T47D (cell line): Measurements from ENCODE around the gene GRIN2D.
"Not testable (repeated sequence)": the region's sequence is repeated elsewhere in the genome, so short reads cannot be mapped to it uniquely, and the experiment has no call there.

Experiments
- DNase-seq, 2 experiments: peaks; one replicate each; pipeline versions ENCODE4 v3.0.0 to v3.0.0-alpha.2; 2011 to 2012; ENCODE audit warnings: low read depth in 1 of 2, low spot score in 1 of 2
- JUND ChIP-seq: IDR thresholded peaks from 2 replicates; pipeline ENCODE4 v1.6.1; 2012; ENCODE audit warnings: low read depth
- in situ Hi-C: cut with HindIII; loops from 2 replicates; pipeline ENCODE4 v1.10.0; 2016; ENCODE audit warnings: low sequenced_read_pairs, low pct_unique_long_range_greater_than_20kb

The GRIN2D gene

DNA sequence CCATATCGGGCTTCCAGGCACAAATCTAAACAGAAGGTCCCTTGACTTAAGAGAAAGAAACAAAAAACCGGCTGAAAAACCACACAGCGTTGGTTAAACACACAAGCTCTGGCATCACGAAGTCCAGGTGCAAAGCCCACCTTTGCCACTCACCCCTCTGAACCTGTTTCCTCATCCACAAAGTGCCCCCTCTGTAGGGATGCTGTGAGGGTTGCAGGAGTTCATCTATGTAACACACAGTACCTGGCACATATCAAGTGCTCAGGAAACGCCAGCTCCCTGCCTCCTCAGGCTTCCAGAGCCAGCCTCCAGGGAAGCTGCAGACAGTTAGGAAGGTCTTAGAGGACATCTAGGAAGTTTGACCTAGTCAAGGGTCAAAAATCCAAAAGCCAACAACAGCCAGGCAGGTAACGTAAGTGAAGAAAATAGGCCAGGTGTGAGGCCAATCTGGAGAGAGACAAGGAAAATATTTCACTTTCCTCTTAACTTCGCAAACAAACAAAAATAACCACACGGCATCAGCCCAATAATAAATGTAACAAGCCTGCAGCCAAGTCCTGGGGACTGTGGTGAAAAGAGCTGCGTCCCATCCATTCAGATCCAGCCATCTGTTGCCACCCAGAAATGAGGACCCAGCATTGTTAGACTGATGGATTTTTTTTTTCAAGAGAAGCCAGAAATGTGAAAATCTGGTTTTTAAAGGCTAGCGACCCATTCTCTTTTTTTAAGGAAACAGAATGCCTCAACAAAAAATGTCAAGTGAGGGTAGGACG lies 12.1 kb upstream of the GRIN2D start:
- DNase-seq: no peak

DNA sequence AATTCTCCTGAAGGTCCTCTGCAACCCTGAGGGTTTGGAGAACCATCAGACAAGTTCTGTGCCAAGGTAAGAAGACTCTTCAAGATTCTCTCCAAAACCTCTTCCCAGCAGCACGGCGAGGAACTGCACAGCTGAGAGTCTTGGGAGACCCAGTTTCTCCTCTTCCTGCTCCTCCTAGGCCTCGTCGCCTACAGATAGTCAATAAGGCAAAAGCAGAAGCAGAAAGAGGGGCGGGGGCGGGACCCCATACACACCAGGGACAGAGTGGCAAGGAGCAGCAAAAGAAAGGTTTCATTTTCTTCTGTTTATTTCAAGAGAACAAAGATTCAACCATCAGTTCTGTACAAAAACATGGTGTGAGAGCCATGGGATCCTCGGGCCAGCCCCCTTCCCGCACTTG lies 11.2 kb upstream of the GRIN2D start:
- in situ Hi-C loops: no loop called here
- no peak for DNase-seq
- TF ChIP-seq JUND: no peak

More for the DNA sequence above, 12.1 kb upstream of the GRIN2D start:
- TF ChIP-seq JUND: no peak
- in situ Hi-C loops: no loop called here

DNA sequence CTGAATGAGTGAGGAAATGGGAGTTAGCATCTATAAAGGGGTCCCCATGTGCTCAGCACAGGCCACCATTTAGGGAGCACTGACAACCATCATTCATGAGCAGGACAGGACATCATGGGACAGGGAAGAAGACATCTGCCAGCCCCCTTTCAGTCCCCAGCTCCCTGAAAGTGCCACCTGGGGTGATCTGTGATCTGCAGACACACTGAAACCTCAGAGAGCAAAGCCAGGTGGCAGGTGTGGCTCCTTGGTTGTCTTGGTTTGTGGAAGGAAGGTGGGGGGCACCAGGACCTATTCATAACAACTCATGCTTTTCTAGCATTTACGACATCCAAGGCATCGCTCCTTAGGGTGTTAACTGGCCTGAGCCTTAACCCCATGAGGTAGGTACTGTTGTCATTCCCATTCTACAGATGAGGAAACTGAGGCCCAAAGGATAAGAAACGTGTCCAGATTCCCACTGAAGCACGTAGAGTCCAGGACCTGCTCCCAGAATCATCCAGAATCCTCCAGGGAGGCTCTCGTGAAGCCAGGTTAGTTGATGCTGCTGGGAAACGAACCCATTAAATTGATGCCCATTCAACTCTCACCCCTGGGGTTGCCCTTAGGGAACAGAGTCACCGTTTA lies 7.9 kb upstream of the GRIN2D start:
- DNase-seq: no peak
- in situ Hi-C loops: no loop called here
- TF ChIP-seq JUND: no peak

DNA sequence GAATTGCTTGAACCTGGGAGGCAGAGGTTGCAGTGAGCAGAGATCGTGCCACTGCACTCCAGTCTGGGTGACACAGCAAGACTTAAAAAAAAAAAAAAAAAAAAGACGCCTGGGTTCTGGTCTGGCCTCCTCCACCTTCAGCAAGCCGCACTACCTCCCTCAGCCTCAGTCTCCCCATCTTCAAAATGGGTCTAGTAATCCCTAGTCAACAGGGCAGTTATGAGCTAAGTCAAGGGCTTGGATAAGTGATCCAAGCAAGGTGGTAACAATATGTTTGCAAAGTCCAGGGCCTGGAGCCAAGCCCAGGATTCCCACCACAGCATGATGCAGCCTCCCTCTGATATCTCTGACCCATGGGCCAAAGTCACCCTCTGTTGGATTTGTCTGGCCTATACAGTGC lies 6.5 kb upstream of the GRIN2D start:
- no peak for TF ChIP-seq JUND
- in situ Hi-C loops: no loop called here
- no peak for DNase-seq

DNA sequence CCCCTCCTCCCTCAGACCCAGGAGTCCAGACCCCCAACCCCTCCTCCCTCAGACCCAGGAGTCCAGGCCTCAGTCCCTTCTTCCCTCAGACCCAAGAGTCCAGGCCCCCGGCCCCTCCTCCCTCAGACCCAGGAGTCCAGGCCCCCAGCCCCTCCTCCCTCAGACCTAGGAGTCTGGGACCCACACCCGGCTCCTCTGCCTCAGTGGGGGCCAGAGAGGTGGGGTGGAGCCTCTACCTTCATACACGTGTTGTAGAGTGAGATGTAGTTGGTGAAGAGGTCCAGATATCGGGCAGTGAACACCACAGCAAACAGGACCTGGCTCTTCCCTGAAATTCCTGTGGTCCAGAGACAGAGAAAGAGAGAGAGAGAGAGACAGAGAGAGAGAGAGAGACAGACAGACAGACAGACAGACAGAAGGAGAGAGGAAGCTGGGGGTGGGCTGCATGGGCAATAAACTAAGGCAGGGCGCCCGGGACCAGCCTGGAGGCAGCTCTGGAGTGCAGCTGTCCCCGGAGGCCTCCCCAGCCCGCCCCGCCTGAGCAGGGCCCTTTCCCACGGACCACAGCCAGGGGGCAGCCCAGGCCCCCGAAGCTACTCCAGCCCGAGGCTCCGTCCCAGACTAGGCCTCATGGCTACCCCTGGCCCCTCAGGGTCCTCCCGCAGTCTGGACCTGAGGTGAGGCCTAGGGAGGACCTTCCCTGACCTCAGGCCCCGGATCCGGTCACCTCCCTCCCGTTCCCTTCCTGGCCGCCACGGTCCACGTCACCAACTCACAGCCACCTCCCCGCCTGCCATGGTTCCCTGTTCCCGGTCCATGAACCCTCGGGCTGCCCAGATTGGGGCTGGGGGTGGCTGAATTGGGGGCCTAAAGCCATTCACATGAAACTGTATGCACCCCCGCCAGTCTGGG lies 3.0 kb upstream of the GRIN2D start:
- DNase-seq: peak in 1 of 2 experiments; percentile 51
- no peak for TF ChIP-seq JUND
- in situ Hi-C loops: no loop called here

DNA sequence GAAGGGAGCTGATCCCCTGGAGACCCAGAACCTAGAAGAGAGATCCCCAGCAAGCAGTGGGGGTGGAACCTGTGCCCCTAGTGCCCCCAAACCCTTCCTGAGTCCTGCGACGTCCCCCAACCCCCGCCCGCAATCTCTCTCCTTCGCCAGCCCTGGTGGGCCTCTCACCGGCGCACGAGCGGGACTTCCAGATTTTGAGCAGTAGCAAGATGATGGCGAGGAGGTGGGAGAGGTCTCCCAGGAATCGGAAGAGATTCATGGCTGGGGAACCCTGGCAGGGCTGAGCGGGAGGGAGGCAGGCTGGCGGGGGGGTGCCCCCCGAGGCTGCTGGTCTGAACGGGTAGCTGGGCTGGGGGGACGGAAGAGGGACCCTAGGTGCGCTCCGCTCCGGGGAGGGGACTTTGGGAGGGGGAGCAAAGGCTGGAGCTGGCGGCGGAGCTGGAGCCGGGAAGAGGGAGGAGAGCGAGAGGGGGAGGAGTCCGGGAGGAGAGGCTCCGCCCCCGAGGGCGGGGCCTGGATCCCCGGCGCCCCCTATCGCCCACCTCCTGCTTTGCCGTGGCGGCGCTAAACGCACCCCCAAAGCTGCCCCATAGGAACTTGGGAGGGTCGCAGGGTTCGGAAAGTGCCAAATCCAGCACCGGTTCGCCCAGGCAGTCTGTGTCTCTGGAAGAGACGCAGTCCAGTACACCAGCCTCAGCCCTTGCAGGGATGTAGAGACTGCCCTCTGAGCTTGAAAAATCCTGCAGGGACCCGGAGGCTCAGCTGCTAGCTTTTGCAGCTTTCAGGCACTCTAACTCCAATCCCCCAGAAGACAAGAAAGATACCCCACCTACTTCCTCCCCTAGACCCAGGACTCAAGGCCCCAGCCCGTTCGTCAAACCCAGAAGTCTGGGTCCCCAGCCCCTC lies 2.1 kb upstream of the GRIN2D start, which contains the start of gene KDELR1:
TSS of gene KDELR1 (minus strand) at position 452 of the 906 bp plus-strand sequence. CDS start at position 259, 193 bp downstream.
- peak; percentile 72 to 75 for DNase-seq
- no peak for TF ChIP-seq JUND
- in situ Hi-C loops: no loop called here

DNA sequence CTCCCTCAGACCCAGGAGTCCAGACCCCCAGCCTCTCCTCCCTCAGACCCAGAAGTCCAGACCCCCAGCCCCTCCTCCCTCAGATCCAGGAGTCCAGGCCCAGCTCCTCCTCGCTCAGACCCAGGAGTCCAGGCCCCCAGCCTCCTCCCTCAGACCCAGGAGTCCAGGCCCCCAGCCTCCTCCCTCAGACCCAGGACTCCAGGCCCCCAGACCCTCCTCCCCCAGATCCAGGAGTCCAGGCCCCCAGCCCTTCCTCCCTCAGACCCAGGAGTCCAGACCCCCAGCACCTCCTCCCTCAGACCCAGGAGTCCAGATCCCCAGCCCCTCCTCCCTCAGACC lies 1.5 kb upstream of the GRIN2D start:
- in situ Hi-C loops, DNase-seq: not testable (repeated sequence)

DNA sequence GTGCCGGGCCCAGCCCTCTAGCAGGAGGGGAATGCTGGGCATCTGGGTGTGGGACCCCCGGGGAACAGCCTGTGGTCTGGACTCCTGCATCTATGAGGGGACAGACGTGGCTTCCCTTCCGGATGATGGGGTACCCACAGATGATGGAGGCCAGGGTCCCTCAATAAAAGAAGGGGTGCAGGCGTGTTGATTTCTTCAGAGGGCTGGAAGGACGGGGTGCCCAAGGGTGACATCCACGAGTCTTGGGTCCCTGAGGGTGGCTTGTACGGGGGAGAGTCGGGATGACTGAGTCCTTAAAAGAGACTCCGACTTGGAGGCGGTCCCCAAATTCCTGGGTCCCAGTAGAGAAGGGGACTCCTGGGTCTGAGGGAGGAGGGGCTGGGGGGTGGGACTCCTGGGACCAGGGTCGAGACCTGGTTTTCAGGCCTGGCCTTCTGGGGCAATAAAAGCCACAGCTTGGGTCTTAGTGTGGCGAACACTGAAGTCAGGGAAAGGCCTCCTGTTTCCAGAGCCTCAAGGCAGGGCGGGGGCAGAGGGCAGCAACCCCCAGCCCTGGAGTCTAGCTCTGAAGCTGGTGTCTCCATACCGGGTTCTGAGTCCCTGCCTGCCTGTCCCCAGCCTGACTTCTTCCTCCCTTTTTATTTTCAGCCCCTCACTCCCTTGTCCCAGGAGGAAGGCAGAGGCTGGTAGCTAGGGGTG lies 459 bp upstream of the GRIN2D start:
- no peak for TF ChIP-seq JUND
- in situ Hi-C loops: no loop called here
- no peak for DNase-seq

DNA sequence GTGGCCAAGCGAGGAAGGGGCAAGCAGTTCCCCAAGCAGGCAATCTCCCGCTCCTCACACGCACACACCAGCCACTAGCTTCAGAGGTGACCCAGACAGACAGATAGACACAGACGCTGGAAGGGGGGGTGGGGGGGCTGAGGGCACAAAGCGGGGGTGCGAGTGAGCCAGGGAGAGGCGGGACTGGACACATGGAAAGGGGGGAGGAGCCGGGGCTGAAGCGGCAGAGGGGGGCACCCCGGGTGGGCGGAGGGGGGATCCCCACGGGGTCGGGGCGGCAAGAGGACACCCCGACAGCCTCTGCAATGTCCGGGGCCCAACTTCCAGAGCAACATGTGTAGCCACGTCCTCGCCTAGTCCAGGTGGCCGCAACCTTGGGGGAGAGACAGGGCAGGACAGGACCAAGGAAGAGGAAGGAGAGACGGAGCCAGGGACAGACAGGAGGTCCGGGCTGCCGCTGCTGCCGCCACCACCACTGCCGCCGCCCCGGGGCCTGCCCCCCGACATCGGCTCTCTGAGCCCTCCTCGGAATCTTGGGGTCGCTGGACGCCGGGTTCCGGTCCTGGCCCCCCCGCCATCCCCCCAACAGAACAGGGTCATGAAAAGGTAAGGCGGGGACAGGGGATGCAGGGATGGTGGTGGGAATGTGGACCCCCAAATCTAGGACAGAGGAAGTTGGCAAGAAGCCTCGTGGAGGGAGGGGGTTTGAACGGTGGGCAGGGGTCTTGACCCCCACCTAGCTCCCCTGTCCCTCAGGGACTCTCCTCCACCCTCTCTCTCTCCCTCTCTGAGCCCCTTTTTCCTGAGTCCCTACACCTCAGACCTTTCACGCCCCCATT lies 1.1 kb downstream of the GRIN2D start:
- no peak for DNase-seq
- in situ Hi-C loops: no loop called here
- no peak for TF ChIP-seq JUND

DNA sequence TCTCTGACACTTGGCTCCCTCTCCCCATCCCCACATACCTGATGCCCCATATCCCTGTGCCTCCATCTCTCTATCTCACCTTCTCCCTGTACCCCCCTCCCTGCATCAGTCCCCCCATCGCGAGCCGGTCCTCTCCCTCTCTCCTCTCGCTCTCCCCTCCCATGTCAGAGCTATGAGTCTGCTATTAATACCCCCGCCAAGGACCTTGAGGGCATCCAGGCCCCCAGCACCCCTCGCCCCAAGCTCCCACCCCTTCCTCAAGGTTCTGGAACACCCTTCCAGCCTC lies 1.6 kb downstream of the GRIN2D start:
- in situ Hi-C loops: no loop called here
- no peak for TF ChIP-seq JUND
- DNase-seq: no peak

DNA sequence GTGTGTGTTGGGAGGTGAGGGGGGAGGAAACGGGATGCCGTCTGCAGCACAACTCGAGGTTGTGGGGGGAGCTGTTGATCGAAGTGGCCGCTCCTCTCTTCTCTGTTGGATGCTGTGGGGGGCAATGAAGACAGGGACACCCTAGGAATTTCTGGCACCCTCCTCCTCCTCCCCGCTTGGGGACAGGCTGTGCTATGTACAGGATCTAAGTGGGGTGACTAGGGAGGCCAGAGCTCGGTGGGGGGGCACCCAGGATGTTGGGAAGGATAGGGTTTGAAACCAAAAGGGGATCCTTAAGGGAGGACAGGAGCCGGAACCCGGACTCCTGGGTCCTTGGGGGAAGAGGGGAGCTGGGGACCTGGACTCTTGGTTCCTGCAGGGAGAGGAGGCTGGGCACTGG lies 2.0 kb downstream of the GRIN2D start:
- in situ Hi-C loops: no loop called here
- TF ChIP-seq JUND: no peak
- no peak for DNase-seq
